Gastroesophageal sphincter (tissue), 4 donors: ENCODE data around the gene DUSP12. TPM values are rescaled to one million over a fixed set of nuclear protein-coding genes. Genes with fewer than 3 reads are reported as not detected.
A peak's percentile ranks its signal among the peaks of the same experiment; 100 is the strongest.

ENCODE experiments used
- ATAC-seq: fragments of 150-250 bp; one replicate; pipeline ENCODE4 v1.9.1; 2016; ENCODE audit warnings: mild to moderate bottlenecking, moderate library complexity
- H3K27ac ChIP-seq, 4 donors: fragments of 200-600 bp; sonication (generic) in 3 of 4; 1 replicate in 3 of 4; 2 replicates in 1 of 4; pipeline ENCODE4 v1.5.1; 2016 to 2019
- H3K27me3 ChIP-seq: fragments of 200-600 bp; sonication (generic); one replicate; pipeline ENCODE4 v1.5.1; 2019
- H3K36me3 ChIP-seq, 2 donors: fragments of 200-600 bp; sonication (generic); one replicate each; pipeline ENCODE4 v1.5.1; 2019; ENCODE audit warnings: control low read depth in 1 of 2
- H3K4me1 ChIP-seq, 3 donors: fragments of 200-600 bp; sonication (generic); 1 replicate in 2 of 3; 2 replicates in 1 of 3; pipeline ENCODE4 v1.5.1; 2016 to 2019; ENCODE audit warnings: control low read depth in 2 of 3
- H3K4me3 ChIP-seq, 2 donors: fragments of 200-600 bp; sonication (generic); one replicate each; pipeline ENCODE4 v1.5.1; 2019; ENCODE audit warnings: mild to moderate bottlenecking in 1 of 2, moderate library complexity in 1 of 2
- H3K9me3 ChIP-seq, 3 donors: fragments of 200-600 bp; sonication (generic); one replicate each; pipeline ENCODE4 v1.5.1; 2017 to 2019; ENCODE audit warnings: control low read depth in 2 of 3
- CTCF ChIP-seq, 4 experiments: fragments of 200-600 bp in 2 of 4; fragments of 450-650 bp in 2 of 4; sonication (generic) in 1 of 4; IDR thresholded peaks; one replicate each; pipeline ENCODE4 v1.5.1; 2017 to 2019; ENCODE audit warnings: antibody characterized with exemption in 4 of 4, mild to moderate bottlenecking in 2 of 4, moderate library complexity in 2 of 4
- EP300 ChIP-seq: sonication (generic); formaldehyde crosslinking; IDR thresholded peaks from one replicate; pipeline ENCODE4 v1.6.1; 2017; ENCODE audit warnings: antibody characterized with exemption, mild to moderate bottlenecking
- POLR2A ChIP-seq, 2 donors: fragments of 450-650 bp; IDR thresholded peaks; one replicate each; pipeline ENCODE4 v1.6.1; 2017; ENCODE audit warnings: antibody characterized with exemption in 2 of 2, mild to moderate bottlenecking in 2 of 2, moderate library complexity in 1 of 2
- POLR2AphosphoS5 ChIP-seq: sonication (generic); formaldehyde crosslinking; IDR thresholded peaks from one replicate; pipeline ENCODE4 v1.6.1; 2017; ENCODE audit warnings: antibody characterized with exemption
- WGBS, 2 donors: methylation state at CpG; one replicate each; pipeline ENCODE4 v1.1.5; 2018; ENCODE audit warnings: low coverage in 1 of 2; 5-methylcytosine and 5-hydroxymethylcytosine counted together
- total RNA-seq, 4 donors: library from RNA; depleted of rRNA; stranded (reverse); fragments of >200 nt; gene quantifications; one replicate each; pipeline ENCODE4 v1.1.0, GENCODE V29; 2016

Gene DUSP12
- total RNA-seq, result 10 to 100 TPM; 16.8 to 31.8 (median 24.7) TPM

- H3K36me3 ChIP-seq, result peaks cover 0 to 38% of the 10 kb centered on the region in 2 donors
- peaks cover 0 to 24% (median 8%) of the 10 kb centered on the region in 3 donors for H3K4me1 ChIP-seq
- peaks cover 11% of the 10 kb centered on the region for H3K27me3 ChIP-seq
- H3K9me3 ChIP-seq, result no peaks in the 10 kb centered on the region
- peak within 1 kb of the TSS; percentile 29 to 95 (median 88) for H3K27ac ChIP-seq
- peak; percentile 99 for ATAC-seq
- TF ChIP-seq EP300 (no peak), POLR2AphosphoS5 (peak; percentile 43), CTCF (IDR thresholded peaks at IDR 0.05) (peak in 2 of 4 experiments; percentile 2 to 19), POLR2A (IDR thresholded peaks at IDR 0.05) (peak; percentile 40)
- H3K4me3 ChIP-seq, result peak within 1 kb of the TSS; percentile 53 to 64
- 0% methylated on average over 1 to 6 of the region's 65 CpGs for WGBS, 2 donors
Measured at GRCh38 chr1:161749509-161750407, at the start of gene DUSP12. TSS of gene DUSP12 (plus strand) at chr1:161749786. CDS start at chr1:161749802, 16 bp downstream.

- no peak for ATAC-seq
- Histone ChIP-seq H3K36me3 (no peaks in the 10 kb centered on the region), H3K4me1 (no peaks in the 10 kb centered on the region), H3K27me3 (peaks cover 5% of the 10 kb centered on the region), H3K9me3 (no peaks in the 10 kb centered on the region), H3K4me3 (no peak overlapping the region), H3K27ac (no peak overlapping the region)
- TF ChIP-seq POLR2AphosphoS5, result no peak
- TF ChIP-seq POLR2A (IDR thresholded peaks at IDR 0.05), result no peak
- TF ChIP-seq EP300, result no peak
- no peak for TF ChIP-seq CTCF (IDR thresholded peaks at IDR 0.05)
- WGBS, 2 donors, result 33% methylated on average over 1 of the region's 8 CpGs; no CpG with 5 or more reads in 1 of the 2 donors
Measured at GRCh38 chr1:161702250-161702649, 47.3 kb upstream of the DUSP12 start.

- TF ChIP-seq POLR2AphosphoS5 (no peak), CTCF (IDR thresholded peaks at IDR 0.05) (no peak), POLR2A (IDR thresholded peaks at IDR 0.05) (no peak), EP300 (no peak)
- Histone ChIP-seq H3K9me3 (no peaks in the 10 kb centered on the region), H3K36me3 (no peaks in the 10 kb centered on the region), H3K27ac (no peak overlapping the region), H3K4me3 (no peak overlapping the region), H3K4me1 (no peaks in the 10 kb centered on the region), H3K27me3 (peaks cover 8% of the 10 kb centered on the region)
- ATAC-seq, result no peak
- 81 to 83% methylated on average over 3 of the region's 4 CpGs for WGBS, 2 donors
Measured at GRCh38 chr1:161705537-161705936, 44.0 kb upstream of the DUSP12 start.

- ATAC-seq, result no peak
- Histone ChIP-seq H3K27ac (no peak overlapping the region), H3K27me3 (peaks cover 14% of the 10 kb centered on the region), H3K9me3 (no peaks in the 10 kb centered on the region), H3K36me3 (no peaks in the 10 kb centered on the region), H3K4me1 (no peaks in the 10 kb centered on the region), H3K4me3 (no peak overlapping the region)
- WGBS, 2 donors, result 63% methylated on average over 2 of the region's 3 CpGs; no CpG with 5 or more reads in 1 of the 2 donors
- TF ChIP-seq EP300 (no peak), CTCF (IDR thresholded peaks at IDR 0.05) (no peak), POLR2AphosphoS5 (no peak), POLR2A (IDR thresholded peaks at IDR 0.05) (no peak)
Measured at GRCh38 chr1:161706113-161706481, 43.5 kb upstream of the DUSP12 start.
